Measurements from ENCODE around the gene FBXW4. TPM values are rescaled to one million over a fixed set of nuclear protein-coding genes. Genes with fewer than 3 reads are reported as not detected.

FBXW4 gene
- total and polyA plus RNA-seq, 10 of the 15 experiments (the other 5 are each of a cell fraction or from before 2014, with no cell fraction given): 5.7 to 42.0 (median 27.5) TPM

DNA sequence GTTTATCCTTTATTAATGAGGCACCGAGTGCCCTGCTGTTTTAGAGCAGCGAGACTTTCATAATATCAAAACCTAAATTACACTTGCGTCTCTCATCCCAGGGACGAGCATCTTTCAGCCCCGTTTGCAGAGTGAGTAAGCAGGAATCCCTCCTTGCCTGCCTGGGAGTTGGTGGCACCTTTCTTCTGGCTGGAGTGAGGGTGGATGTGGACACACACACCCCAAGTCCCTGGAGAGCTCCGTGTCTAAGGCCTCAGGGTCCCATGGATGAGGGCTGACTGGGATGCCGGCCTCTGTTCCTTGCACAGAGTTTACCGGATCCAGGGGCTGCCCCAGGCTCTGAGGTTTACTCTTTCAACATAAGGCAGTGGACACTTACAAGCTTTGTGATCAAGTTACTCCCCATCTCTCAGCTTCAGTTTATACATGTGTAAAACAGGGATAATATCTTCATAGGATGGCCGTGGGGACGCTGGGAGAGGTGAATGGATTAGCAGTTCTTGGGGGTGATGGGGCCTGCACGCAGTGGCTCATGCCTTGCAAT lies 131.4 kb downstream of the FBXW4 start:
- 42% methylated on average over 11 of the region's 11 CpGs for WGBS (ENCODE audit: insufficient coverage, insufficient replicate concordance, low lambda C conversion rate, missing lambda C conversion rate)
- Histone ChIP-seq H3K4me2 (ENCODE audit: control insufficient read depth, insufficient read depth) (no peak overlapping the region), H3K27me3 (replicated peaks in 1 of 2; ENCODE audit: control insufficient read depth in 2 of 2, insufficient read depth in 2 of 2, low read length in 1 of 2) (peaks cover 0 to 4% of the 10 kb centered on the region in 2 experiments; a peak in 1 of 4 replicates), H3K4me3 (no peak overlapping the region), H3K36me3 (ENCODE audit: control insufficient read depth in 2 of 2, insufficient read depth in 2 of 2, low read length in 1 of 2) (no peaks in the 10 kb centered on the region), H3K27ac (ENCODE audit: control insufficient read depth, insufficient read depth) (no peak overlapping the region), H4K20me1 (ENCODE audit: control insufficient read depth, insufficient read depth) (no peaks in the 10 kb centered on the region), H3K79me2 (ENCODE audit: control insufficient read depth, insufficient read depth, low read length) (no peaks in the 10 kb centered on the region), H3K9ac (ENCODE audit: control insufficient read depth, insufficient read depth, low read length) (no peak overlapping the region), H3K9me3 (replicated peaks; ENCODE audit: control insufficient read depth, insufficient read depth, low read length) (no peaks in the 10 kb centered on the region), H3K4me1 (ENCODE audit: control insufficient read depth, insufficient read depth, low read length) (peaks cover 13% of the 10 kb centered on the region), H2AFZ (ENCODE audit: control insufficient read depth, low read depth, low read length) (no peak overlapping the region)
- TF ChIP-seq JUNB (IDR thresholded peaks at IDR 0.05): no peak
- TF ChIP-seq YBX1 (IDR thresholded peaks at IDR 0.05): no peak
- TF ChIP-seq IRF4 (IDR thresholded peaks at IDR 0.05; ENCODE audit: low read depth, low read length): no peak
- ChIA-PET CTCF (interaction anchor here (2.1 kb wide), 1 partner anchor 350 kb away, joined by 5 read pairs; no protein-coding TSS in a partner anchor), POLR2A (no interaction called here), SMC1A (ENCODE audit: uncharacterized antibody, unreplicated experiment) (interaction anchor here (1.0 kb wide), 1 partner anchor 85 kb away, joined by 3 read pairs; no protein-coding TSS in a partner anchor), RAD21 (ENCODE audit: unreplicated experiment) (no interaction called here)
- no peak for DNase-seq (ENCODE audit: low read depth, low spot score)
- BruUV-seq (replicated peaks): no TSS peak
- no peak for ATAC-seq
- intact Hi-C loops (cut with micrococcal nuclease; ENCODE audit: unreplicated experiment) (no loop called here), in situ Hi-C loops (cut with MboI) (no loop called here)
- FAIRE-seq: no peak

DNA sequence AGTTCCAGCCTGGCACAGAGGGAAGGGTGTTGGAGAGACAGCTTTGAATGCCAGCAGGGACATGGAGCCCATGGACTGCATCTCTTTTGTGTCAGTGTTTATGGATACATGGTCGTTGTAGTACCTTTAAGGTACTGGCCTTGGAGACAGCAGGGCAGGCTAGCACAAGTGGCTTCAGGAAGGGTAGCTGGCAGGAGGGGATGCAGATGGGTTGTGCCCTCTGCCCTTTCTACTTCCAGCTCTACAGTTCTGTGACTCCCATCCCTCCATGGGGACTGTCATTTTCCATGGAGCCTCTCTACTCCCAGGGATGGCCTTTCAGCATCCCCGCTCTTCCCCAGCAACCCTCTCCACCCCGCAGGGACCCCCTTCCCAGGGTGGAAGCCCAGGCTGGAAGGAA lies 132.0 kb downstream of the FBXW4 start:
- Histone ChIP-seq H3K79me2 (ENCODE audit: control insufficient read depth, insufficient read depth, low read length) (no peaks in the 10 kb centered on the region), H3K4me1 (ENCODE audit: control insufficient read depth, insufficient read depth, low read length) (peaks cover 16% of the 10 kb centered on the region), H3K9me3 (replicated peaks; ENCODE audit: control insufficient read depth, insufficient read depth, low read length) (no peaks in the 10 kb centered on the region), H3K4me2 (ENCODE audit: control insufficient read depth, insufficient read depth) (no peak overlapping the region), H3K36me3 (ENCODE audit: control insufficient read depth in 2 of 2, insufficient read depth in 2 of 2, low read length in 1 of 2) (no peaks in the 10 kb centered on the region), H3K4me3 (no peak overlapping the region), H2AFZ (ENCODE audit: control insufficient read depth, low read depth, low read length) (no peak overlapping the region), H3K27ac (ENCODE audit: control insufficient read depth, insufficient read depth) (no peak overlapping the region), H3K9ac (ENCODE audit: control insufficient read depth, insufficient read depth, low read length) (no peak overlapping the region), H4K20me1 (ENCODE audit: control insufficient read depth, insufficient read depth) (no peaks in the 10 kb centered on the region), H3K27me3 (replicated peaks in 1 of 2; ENCODE audit: control insufficient read depth in 2 of 2, insufficient read depth in 2 of 2, low read length in 1 of 2) (peaks cover 0 to 4% of the 10 kb centered on the region in 2 experiments; a peak in 1 of 4 replicates)
- no peak for ATAC-seq
- ChIA-PET RAD21 (ENCODE audit: unreplicated experiment) (no interaction called here), POLR2A (no interaction called here), SMC1A (ENCODE audit: uncharacterized antibody, unreplicated experiment) (interaction anchor here (1.0 kb wide), 1 partner anchor 85 kb away, joined by 3 read pairs; no protein-coding TSS in a partner anchor), CTCF (interaction anchor here (2.1 kb wide), 1 partner anchor 349 kb away, joined by 5 read pairs; no protein-coding TSS in a partner anchor)
- no TSS peak for BruUV-seq (replicated peaks)
- in situ Hi-C loops (cut with MboI): no loop called here
- FAIRE-seq: no peak
- intact Hi-C loops (cut with micrococcal nuclease; ENCODE audit: unreplicated experiment): no loop called here
- 45% methylated on average over 3 of the region's 3 CpGs for WGBS (ENCODE audit: insufficient coverage, insufficient replicate concordance, low lambda C conversion rate, missing lambda C conversion rate)
- no peak for DNase-seq (ENCODE audit: low read depth, low spot score)
- TF ChIP-seq ZNF217 (IDR thresholded peaks at IDR 0.05) (no peak), EP300 (IDR thresholded peaks at IDR 0.05; ENCODE audit: borderline replicate concordance in 1 of 2, control insufficient read depth in 1 of 2, low read depth in 2 of 2, low read length in 2 of 2) (no peak), SPI1 (IDR thresholded peaks at IDR 0.05; ENCODE audit: borderline replicate concordance, insufficient read depth, low read depth, low read length) (no peak), NR2F1 (conservative IDR thresholded peaks at IDR 0.05) (no peak), IKZF1 (conservative IDR thresholded peaks at IDR 0.05) (no peak), SMAD5 (IDR thresholded peaks at IDR 0.05; ENCODE audit: low read depth) (no peak), GATAD2B (conservative IDR thresholded peaks at IDR 0.05; ENCODE audit: low read depth) (no peak), RBBP5 (conservative IDR thresholded peaks at IDR 0.05) (no peak)
- TF ChIP-seq, protein P1, sequence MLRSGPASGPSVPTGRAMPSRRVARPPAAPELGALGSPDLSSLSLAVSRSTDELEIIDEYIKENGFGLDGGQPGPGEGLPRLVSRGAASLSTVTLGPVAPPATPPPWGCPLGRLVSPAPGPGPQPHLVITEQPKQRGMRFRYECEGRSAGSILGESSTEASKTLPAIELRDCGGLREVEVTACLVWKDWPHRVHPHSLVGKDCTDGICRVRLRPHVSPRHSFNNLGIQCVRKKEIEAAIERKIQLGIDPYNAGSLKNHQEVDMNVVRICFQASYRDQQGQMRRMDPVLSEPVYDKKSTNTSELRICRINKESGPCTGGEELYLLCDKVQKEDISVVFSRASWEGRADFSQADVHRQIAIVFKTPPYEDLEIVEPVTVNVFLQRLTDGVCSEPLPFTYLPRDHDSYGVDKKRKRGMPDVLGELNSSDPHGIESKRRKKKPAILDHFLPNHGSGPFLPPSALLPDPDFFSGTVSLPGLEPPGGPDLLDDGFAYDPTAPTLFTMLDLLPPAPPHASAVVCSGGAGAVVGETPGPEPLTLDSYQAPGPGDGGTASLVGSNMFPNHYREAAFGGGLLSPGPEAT (IDR thresholded peaks at IDR 0.05; ENCODE audit: low read depth): no peak
- TF ChIP-seq, protein P2, sequence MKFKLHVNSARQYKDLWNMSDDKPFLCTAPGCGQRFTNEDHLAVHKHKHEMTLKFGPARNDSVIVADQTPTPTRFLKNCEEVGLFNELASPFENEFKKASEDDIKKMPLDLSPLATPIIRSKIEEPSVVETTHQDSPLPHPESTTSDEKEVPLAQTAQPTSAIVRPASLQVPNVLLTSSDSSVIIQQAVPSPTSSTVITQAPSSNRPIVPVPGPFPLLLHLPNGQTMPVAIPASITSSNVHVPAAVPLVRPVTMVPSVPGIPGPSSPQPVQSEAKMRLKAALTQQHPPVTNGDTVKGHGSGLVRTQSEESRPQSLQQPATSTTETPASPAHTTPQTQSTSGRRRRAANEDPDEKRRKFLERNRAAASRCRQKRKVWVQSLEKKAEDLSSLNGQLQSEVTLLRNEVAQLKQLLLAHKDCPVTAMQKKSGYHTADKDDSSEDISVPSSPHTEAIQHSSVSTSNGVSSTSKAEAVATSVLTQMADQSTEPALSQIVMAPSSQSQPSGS (IDR thresholded peaks at IDR 0.05; ENCODE audit: low read length): no peak
- TF ChIP-seq, protein P3, sequence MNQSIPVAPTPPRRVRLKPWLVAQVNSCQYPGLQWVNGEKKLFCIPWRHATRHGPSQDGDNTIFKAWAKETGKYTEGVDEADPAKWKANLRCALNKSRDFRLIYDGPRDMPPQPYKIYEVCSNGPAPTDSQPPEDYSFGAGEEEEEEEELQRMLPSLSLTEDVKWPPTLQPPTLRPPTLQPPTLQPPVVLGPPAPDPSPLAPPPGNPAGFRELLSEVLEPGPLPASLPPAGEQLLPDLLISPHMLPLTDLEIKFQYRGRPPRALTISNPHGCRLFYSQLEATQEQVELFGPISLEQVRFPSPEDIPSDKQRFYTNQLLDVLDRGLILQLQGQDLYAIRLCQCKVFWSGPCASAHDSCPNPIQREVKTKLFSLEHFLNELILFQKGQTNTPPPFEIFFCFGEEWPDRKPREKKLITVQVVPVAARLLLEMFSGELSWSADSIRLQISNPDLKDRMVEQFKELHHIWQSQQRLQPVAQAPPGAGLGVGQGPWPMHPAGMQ (IDR thresholded peaks at IDR 0.05; ENCODE audit: borderline replicate concordance): no peak

Measured in GM12878 (cell line).